Effector memory CD4-positive, alpha-beta T cell (primary cell): Measurements from ENCODE around the gene ANK3.

Source experiments
- DNase-seq, 3 donors: peaks; one replicate each; pipeline ENCODE4 v3.0.0-alpha.2; 2020
- H3K27ac ChIP-seq: 2 replicates; pipeline ENCODE4 v1.7.0; 2013; ENCODE audit warnings: mild to moderate bottlenecking, low read length, moderate library complexity; ENCODE audit not compliant: insufficient read depth, poor library complexity, severe bottlenecking
- H3K27me3 ChIP-seq: replicated peaks from 2 replicates; pipeline ENCODE4 v1.7.0; 2013; ENCODE audit warnings: mild to moderate bottlenecking, low read length; ENCODE audit not compliant: insufficient read depth, control insufficient read depth, poor library complexity, severe bottlenecking
- H3K36me3 ChIP-seq: 2 replicates; pipeline ENCODE4 v1.7.0; 2013; ENCODE audit warnings: mild to moderate bottlenecking, low read length, moderate library complexity; ENCODE audit not compliant: control insufficient read depth, insufficient read depth
- H3K4me1 ChIP-seq: 2 replicates; pipeline ENCODE4 v1.7.0; 2013; ENCODE audit warnings: low read length, mild to moderate bottlenecking; ENCODE audit not compliant: control insufficient read depth, insufficient read depth, poor library complexity, severe bottlenecking
- H3K4me3 ChIP-seq: 2 replicates; pipeline ENCODE4 v1.7.0; 2013; ENCODE audit warnings: low read length, low read depth, mild to moderate bottlenecking; ENCODE audit not compliant: insufficient read depth, poor library complexity, severe bottlenecking
- H3K9me3 ChIP-seq: 2 replicates; pipeline ENCODE4 v1.7.0; 2013; ENCODE audit warnings: mild to moderate bottlenecking, low read length, moderate library complexity; ENCODE audit not compliant: control insufficient read depth

Gene ANK3

DNA sequence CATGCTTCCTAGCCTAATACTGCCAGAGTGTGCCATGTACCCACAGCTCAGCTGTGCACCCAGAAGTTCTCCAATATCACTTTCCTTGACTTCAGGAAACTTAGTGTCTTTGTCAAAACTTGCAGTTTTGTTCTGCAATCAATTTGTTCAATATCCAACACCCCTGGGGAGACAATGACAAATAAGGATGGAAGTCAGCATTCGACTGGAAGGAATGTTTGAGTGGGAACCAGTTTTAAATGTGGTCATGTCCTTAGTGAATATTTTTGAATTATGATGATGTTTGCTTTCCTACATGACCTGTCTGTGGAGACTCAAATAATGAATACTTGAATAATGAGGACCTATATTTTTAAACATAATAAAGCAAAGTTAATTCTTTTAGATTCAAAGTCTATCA lies 112.0 kb downstream of the ANK3 start:
- no peaks in the 10 kb centered on the region for H3K4me1 ChIP-seq
- no peak overlapping the region for H3K4me3 ChIP-seq
- H3K36me3 ChIP-seq, result peaks cover 8% of the 10 kb centered on the region
- no peaks in the 10 kb centered on the region for H3K27me3 ChIP-seq
- H3K9me3 ChIP-seq, result no peaks in the 10 kb centered on the region
- DNase-seq, result no peak
- no peak overlapping the region for H3K27ac ChIP-seq

DNA sequence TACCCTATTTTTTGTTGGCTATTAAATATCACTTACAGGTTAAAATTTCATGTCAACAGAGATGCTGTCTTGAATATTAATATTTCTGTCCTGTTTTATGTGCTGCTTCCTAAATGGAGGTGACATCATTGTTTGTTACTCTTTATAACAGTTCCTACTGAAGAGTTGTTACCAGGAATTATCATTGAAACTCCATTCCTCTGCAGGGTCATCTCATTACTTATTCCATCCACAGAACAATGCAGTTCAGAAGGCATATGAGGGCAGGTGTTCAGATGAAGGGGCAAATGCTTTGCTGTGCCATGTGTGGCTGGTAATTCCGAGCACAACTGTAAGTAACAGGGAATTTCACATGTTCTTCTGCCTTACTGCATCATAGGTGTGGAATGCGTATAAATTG lies 113.4 kb downstream of the ANK3 start:
- no peaks in the 10 kb centered on the region for H3K9me3 ChIP-seq

DNA sequence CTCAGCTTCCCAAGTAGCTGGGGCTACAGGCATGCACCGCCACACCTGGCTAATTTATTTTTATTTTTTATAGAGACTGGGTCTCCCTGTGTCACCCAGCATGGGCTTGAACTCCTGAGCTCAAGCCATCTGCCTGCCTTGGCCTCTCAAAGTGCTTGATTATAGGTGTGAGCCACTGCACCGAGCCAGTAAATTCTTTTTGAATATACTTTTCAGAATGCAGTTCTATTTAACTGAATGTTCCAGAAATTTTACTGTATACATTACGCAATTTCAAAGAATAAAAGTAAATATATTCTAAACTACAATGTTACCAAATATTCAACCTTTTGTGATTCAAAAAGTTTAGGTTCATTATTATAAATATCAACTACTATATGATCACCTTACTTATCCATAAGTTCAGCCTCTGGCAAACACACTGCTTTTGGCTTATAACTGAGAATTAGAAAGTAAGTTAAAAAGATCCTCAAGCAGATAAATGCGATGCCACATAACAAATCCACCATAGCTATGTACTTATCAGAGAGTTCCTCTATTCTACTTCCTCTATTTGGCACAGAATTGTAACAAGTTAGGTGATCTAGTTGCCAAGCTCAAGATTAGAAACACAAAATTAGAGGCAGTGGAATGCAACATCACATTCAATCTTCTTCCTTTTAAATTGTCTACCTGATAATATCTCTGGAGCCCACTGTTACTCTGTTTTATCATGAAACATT lies 118.2 kb downstream of the ANK3 start:
- no peaks in the 10 kb centered on the region for H3K36me3 ChIP-seq
- H3K4me3 ChIP-seq, result no peak overlapping the region
- no peaks in the 10 kb centered on the region for H3K9me3 ChIP-seq
- H3K27ac ChIP-seq, result no peak overlapping the region
- H3K27me3 ChIP-seq, result no peaks in the 10 kb centered on the region
- DNase-seq, result no peak
- H3K4me1 ChIP-seq, result no peaks in the 10 kb centered on the region

More for the DNA sequence above, 113.4 kb downstream of the ANK3 start:
- DNase-seq, result no peak
- peaks cover 8% of the 10 kb centered on the region for H3K36me3 ChIP-seq
- H3K4me1 ChIP-seq, result no peaks in the 10 kb centered on the region
- no peak overlapping the region for H3K4me3 ChIP-seq
- no peak overlapping the region for H3K27ac ChIP-seq
- H3K27me3 ChIP-seq, result no peaks in the 10 kb centered on the region

DNA sequence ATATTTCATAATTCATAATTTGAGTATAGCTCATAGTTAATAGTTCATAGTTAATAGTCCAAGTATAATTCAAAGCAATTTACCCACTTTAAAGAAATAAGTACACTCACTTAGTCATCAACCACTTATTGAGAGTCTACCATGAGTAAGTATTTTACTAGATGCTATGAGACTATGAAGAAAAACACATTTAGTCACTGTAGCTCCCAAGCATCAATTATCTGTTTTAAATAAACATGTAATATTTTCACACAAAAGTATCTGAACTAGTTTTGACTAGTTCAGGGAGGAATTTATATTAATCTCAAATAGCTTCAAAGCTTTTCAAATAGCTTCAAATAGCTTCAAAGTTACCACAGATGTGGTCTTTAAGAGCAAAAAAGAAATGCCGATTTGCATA lies 119.2 kb downstream of the ANK3 start:
- Histone ChIP-seq H3K4me3 (no peak overlapping the region), H3K9me3 (no peaks in the 10 kb centered on the region), H3K27me3 (no peaks in the 10 kb centered on the region), H3K36me3 (no peaks in the 10 kb centered on the region), H3K27ac (no peak overlapping the region), H3K4me1 (no peaks in the 10 kb centered on the region)
- DNase-seq, result no peak

DNA sequence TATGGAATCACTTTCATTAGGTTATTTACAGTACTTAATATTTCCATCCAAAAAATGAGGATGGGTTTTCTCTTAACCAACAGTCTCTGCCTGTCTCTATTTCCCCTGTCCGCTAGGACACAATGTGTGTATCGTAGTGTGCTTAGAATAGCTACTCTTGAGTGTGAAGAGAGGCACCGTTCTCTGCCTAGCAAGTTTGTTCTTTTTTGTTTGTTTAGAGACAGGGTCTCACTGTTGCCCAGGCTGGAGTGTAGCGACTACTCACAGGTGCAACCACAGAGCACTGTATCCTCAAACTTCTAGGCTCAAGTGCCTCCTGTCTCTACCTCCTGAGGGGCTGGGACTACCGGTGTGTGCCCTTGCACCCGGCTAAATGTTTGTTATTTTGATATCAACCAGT lies 121.9 kb downstream of the ANK3 start:
- Histone ChIP-seq H3K4me1 (no peaks in the 10 kb centered on the region), H3K36me3 (peaks cover 11% of the 10 kb centered on the region), H3K27me3 (no peaks in the 10 kb centered on the region), H3K9me3 (no peaks in the 10 kb centered on the region), H3K27ac (no peak overlapping the region), H3K4me3 (no peak overlapping the region)
- no peak for DNase-seq

DNA sequence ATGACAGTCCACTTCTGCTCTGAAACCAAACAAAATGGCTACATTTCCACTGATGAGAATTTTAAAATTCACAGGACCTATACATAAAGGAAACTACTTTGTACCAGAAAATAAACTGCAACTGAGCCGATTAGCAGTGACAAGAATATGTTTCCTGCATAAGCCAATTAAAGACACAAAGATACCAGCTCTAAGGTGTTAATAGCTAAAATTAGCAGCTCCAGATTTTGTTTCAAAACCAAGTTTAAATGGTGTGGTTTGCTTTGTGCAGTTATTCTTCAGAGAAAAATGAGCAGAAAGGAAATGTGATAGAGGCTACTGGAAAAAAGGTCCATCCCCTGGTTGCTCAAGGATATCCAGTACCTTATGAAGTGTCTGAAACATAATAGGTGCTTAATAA lies 123.2 kb downstream of the ANK3 start:
- Histone ChIP-seq H3K9me3 (no peaks in the 10 kb centered on the region), H3K27me3 (no peaks in the 10 kb centered on the region), H3K4me1 (no peaks in the 10 kb centered on the region), H3K36me3 (peaks cover 12% of the 10 kb centered on the region), H3K4me3 (no peak overlapping the region), H3K27ac (no peak overlapping the region)
- no peak for DNase-seq

DNA sequence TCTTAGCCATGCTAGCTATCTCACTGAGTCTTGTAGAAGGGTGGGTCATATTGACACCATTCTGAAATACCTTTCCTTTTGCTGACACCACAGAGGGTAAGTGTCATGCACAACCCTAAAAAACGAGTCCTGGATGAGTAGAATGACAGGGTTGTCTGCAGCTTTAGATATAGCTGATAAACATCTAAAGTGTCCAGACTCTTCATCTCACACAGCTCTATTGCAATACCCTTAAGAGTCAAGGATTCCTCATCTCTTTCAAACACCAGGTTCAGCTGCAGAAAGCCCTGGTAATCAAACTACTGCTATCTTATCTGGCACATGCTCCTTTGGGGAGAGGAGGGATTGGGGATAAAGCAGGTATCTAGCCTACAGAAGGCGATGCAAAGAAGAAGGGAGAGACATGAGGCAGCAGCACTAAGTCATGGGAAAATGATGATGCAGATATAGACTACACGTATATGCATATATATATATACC lies 127.0 kb downstream of the ANK3 start:
- Histone ChIP-seq H3K9me3 (no peaks in the 10 kb centered on the region), H3K4me3 (no peak overlapping the region), H3K27me3 (no peaks in the 10 kb centered on the region), H3K36me3 (peaks cover 12% of the 10 kb centered on the region), H3K27ac (no peak overlapping the region), H3K4me1 (no peaks in the 10 kb centered on the region)
- DNase-seq, result no peak

DNA sequence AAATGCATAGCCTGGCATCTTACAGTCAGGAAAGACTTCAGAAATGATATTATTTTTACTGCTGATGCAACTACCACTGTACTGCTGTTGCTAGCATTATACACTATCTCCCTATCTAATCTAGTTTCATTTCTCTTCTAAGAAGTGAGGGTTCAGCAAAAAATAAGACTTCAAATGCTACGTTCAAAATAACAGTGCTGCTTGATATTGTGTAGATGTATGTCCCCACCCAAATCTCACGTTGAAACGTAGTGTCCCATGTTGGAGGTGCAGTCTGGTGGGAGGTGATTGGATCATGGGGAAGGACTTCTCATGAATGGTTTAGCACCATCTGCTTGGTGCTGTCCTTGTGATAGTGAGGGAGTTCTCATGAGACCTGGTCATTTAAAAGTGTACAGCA lies 129.4 kb downstream of the ANK3 start:
- H3K27me3 ChIP-seq, result no peaks in the 10 kb centered on the region
- peaks cover 12% of the 10 kb centered on the region for H3K36me3 ChIP-seq
- DNase-seq, result no peak
- no peak overlapping the region for H3K4me3 ChIP-seq
- H3K27ac ChIP-seq, result no peak overlapping the region
- no peaks in the 10 kb centered on the region for H3K4me1 ChIP-seq
- H3K9me3 ChIP-seq, result no peaks in the 10 kb centered on the region

DNA sequence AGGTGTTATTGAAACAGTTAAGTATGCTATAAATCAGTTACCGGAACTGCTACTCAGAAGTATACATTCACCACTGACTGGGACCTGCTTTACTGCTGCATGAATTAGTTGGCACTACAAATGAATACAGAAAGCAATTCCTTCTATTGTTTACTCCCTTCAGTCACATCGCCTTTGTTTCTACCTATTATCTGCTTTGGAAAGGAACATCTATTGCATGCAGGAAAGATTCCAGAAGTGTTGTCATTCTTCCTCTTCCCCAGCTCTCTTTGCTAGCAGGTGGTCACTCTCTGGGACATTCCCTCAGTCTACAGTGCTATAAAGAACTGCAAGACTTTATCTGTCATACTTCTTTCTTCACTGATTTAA lies 131.3 kb downstream of the ANK3 start:
- no peak overlapping the region for H3K4me3 ChIP-seq
- no peak for DNase-seq

DNA sequence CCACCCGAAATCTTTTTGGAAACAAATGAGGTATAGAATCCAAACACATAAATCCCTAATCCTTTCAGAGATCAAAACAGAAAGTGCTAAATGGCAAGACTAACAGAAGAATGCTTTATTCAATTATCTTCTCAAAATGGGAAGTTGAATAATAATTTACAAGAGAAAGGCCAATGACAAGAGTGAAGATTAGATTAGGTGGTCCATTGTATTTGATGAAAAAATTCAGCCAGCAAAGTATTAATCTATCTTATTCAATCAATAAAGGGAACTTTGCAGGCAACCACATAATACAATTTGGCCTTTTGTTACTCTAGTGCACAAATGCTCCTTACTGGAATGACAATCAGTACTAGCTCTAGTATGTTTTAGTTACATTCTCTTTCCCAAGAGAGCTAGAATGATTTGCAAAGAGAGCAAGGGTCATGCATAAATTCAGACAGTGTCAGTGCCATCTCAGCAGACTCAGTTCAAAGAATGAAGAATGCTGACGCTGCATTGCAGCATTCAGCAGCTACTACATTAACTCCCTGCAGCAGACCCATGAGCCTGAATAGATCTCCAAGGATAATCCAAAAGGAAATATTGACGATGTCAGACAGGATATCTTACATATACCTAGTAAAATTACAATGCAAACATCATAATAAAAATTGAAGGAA lies 131.8 kb downstream of the ANK3 start:
- H3K4me1 ChIP-seq, result no peaks in the 10 kb centered on the region
- no peak for DNase-seq
- H3K36me3 ChIP-seq, result peaks cover 2% of the 10 kb centered on the region

More for the DNA sequence above, 131.3 kb downstream of the ANK3 start:
- H3K9me3 ChIP-seq, result no peaks in the 10 kb centered on the region
- H3K27ac ChIP-seq, result no peak overlapping the region
- H3K4me1 ChIP-seq, result no peaks in the 10 kb centered on the region
- peaks cover 8% of the 10 kb centered on the region for H3K36me3 ChIP-seq
- H3K27me3 ChIP-seq, result no peaks in the 10 kb centered on the region

More for the DNA sequence above, 131.8 kb downstream of the ANK3 start:
- H3K4me3 ChIP-seq, result no peak overlapping the region
- H3K9me3 ChIP-seq, result no peaks in the 10 kb centered on the region
- H3K27ac ChIP-seq, result no peak overlapping the region
- no peaks in the 10 kb centered on the region for H3K27me3 ChIP-seq
